ENCODE measurements around the gene THSD7B.

DNA sequence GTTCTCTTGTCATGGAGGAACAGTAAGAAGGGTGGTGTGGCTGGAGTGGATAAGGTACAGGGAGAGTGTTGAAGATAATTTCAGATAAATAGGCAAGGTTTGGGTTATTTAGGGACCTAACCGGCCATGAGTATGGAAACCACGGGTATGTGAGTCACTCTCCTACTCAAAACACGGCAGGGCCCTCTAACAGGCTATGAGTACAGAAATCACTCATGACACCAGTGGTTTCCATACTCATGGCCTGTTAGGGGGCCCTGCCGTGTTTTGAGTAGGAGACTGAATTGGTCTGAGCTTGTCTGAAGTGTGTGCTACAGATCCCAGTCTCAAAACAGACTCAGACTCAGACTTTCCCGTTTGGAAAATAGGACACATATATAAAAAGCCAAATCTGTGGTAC is 770.6 kb downstream of the THSD7B start:
- TF ChIP-seq CTCF (IDR thresholded peaks at IDR 0.05; ENCODE audit: low read length) = no peak
- no peak for TF ChIP-seq EZH2 (IDR thresholded peaks at IDR 0.05; ENCODE audit: borderline replicate concordance, low read length)
